GM12892 (cell line): ENCODE data around the gene NKAIN2.

Experiments
- POLR2A ChIP-seq: IDR thresholded peaks from 2 replicates; pipeline ENCODE4 v1.6.1; 2011; ENCODE audit warnings: low read depth, low read length, control low read depth
- TAF1 ChIP-seq: IDR thresholded peaks from 2 replicates; pipeline ENCODE4 v1.6.1; 2011; ENCODE audit warnings: low read depth, mild to moderate bottlenecking, control low read depth, low read length, borderline replicate concordance

DNA sequence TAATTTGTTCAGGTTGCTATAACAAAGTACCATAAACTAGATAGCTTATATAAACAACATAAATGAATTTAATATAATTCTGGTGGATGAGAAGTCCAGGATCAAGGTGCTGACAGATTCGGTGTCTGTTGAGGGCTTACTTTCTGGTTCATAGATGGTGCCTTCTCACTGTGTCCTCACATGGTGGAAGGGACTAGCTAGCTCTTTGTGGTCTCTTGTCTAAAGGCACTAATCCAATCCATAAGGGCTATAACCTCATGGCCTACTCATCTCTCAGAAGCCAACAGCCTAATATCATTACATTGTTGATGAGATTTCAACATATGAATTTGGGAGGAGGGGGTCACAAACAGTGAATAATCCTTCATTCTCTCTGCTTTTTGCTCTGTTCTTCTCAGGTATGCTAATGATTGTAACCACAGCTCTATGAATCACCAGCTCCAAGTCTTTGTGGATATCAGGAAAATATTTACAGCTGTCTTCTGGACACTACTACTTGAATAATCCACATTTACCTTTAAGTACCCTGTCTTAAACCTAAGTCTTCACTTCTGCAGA is 122.3 kb downstream of the NKAIN2 start:
- no peak for TF ChIP-seq POLR2A
- no peak for TF ChIP-seq TAF1
